H9 (cell line): ENCODE measurements around the gene ZFYVE19. TPM values are rescaled to one million over a fixed set of nuclear protein-coding genes. Genes with fewer than 3 reads are reported as not detected.

Source experiments
- DNase-seq: peaks from one replicate; pipeline ENCODE4 v3.0.0-alpha.2; 2017
- H2AFZ ChIP-seq: one replicate; pipeline ENCODE4 v1.6.1; 2013; ENCODE audit warnings: mild to moderate bottlenecking, low read length, control low read depth, moderate library complexity
- H2AK5ac ChIP-seq: 2 replicates; pipeline ENCODE4 v1.6.1; 2013; ENCODE audit warnings: low read length, control low read depth, mixed read lengths; ENCODE audit not compliant: insufficient read length
- H2BK120ac ChIP-seq: one replicate; pipeline ENCODE4 v1.6.1; 2013; ENCODE audit warnings: low read depth, mild to moderate bottlenecking, low read length, control low read depth, inconsistent platforms; ENCODE audit not compliant: poor library complexity, severe bottlenecking
- H2BK12ac ChIP-seq: 2 replicates; pipeline ENCODE4 v1.6.1; 2013; ENCODE audit warnings: low read length, control low read depth, mixed read lengths, low read depth; ENCODE audit not compliant: insufficient read length
- H2BK15ac ChIP-seq: 2 replicates; pipeline ENCODE4 v1.6.1; 2013; ENCODE audit warnings: low read depth, low read length, control low read depth
- H2BK20ac ChIP-seq: one replicate; pipeline ENCODE4 v1.6.1; 2013; ENCODE audit warnings: low read depth, mild to moderate bottlenecking, low read length, control low read depth, inconsistent platforms; ENCODE audit not compliant: poor library complexity, severe bottlenecking
- H2BK5ac ChIP-seq: 2 replicates; pipeline ENCODE4 v1.6.1; 2013; ENCODE audit warnings: low read length, control low read depth, mixed read lengths; ENCODE audit not compliant: insufficient read length
- H3K14ac ChIP-seq: 2 replicates; pipeline ENCODE4 v1.6.1; 2013; ENCODE audit warnings: low read length, control low read depth; ENCODE audit not compliant: insufficient read depth
- H3K18ac ChIP-seq: 2 replicates; pipeline ENCODE4 v1.6.1; 2013; ENCODE audit warnings: low read depth, mild to moderate bottlenecking, mixed read lengths, low read length, control low read depth; ENCODE audit not compliant: insufficient read length
- H3K23ac ChIP-seq: 2 replicates; pipeline ENCODE4 v1.6.1; 2013; ENCODE audit warnings: low read length, control low read depth, mixed read lengths, low read depth; ENCODE audit not compliant: insufficient read length
- H3K23me2 ChIP-seq: 2 replicates; pipeline ENCODE4 v1.6.1; 2013; ENCODE audit warnings: low read depth, mild to moderate bottlenecking, mixed read lengths, low read length, control low read depth; ENCODE audit not compliant: insufficient read length, poor library complexity, severe bottlenecking
- H3K27ac ChIP-seq: 2 replicates; pipeline ENCODE4 v1.5.1; 2013; ENCODE audit warnings: low read length, control low read depth, mixed read lengths, low read depth; ENCODE audit not compliant: insufficient read length
- H3K27me3 ChIP-seq: 2 replicates; pipeline ENCODE4 v1.6.1; 2013; ENCODE audit warnings: low read length, control low read depth, inconsistent platforms; ENCODE audit not compliant: insufficient read depth
- H3K4ac ChIP-seq: 2 replicates; pipeline ENCODE4 v1.6.1; 2013; ENCODE audit warnings: low read depth, mild to moderate bottlenecking, control low read depth, inconsistent platforms, low read length, moderate library complexity
- H3K4me1 ChIP-seq: 2 replicates; pipeline ENCODE4 v1.6.1; 2013; ENCODE audit warnings: low read length, control low read depth, inconsistent platforms; ENCODE audit not compliant: insufficient read depth
- H3K4me2 ChIP-seq: 2 replicates; pipeline ENCODE4 v1.6.1; 2013; ENCODE audit warnings: low read length, control low read depth, mixed read lengths; ENCODE audit not compliant: insufficient read length, insufficient read depth
- H3K56ac ChIP-seq: 2 replicates; pipeline ENCODE4 v1.6.1; 2013; ENCODE audit warnings: low read depth, mild to moderate bottlenecking, mixed read lengths, low read length, control low read depth; ENCODE audit not compliant: insufficient read length
- H3K79me1 ChIP-seq: 2 replicates; pipeline ENCODE4 v1.6.1; 2013; ENCODE audit warnings: low read depth, mild to moderate bottlenecking, moderate library complexity, low read length, control low read depth, inconsistent platforms; ENCODE audit not compliant: insufficient read depth, poor library complexity, severe bottlenecking
- H3K79me2 ChIP-seq: 2 replicates; pipeline ENCODE4 v1.6.1; 2013; ENCODE audit warnings: low read length, control low read depth, inconsistent platforms; ENCODE audit not compliant: insufficient read depth
- H3K9ac ChIP-seq: 2 replicates; pipeline ENCODE4 v1.6.1; 2013; ENCODE audit warnings: low read length, control low read depth, mixed read lengths; ENCODE audit not compliant: insufficient read length; ENCODE audit errors: extremely low read depth
- H3K9me3 ChIP-seq: one replicate; pipeline ENCODE4 v1.6.1; 2013; ENCODE audit warnings: low read depth, low read length, inconsistent platforms; ENCODE audit not compliant: control insufficient read depth
- H3T11ph ChIP-seq: one replicate; pipeline ENCODE4 v1.6.1; 2013; ENCODE audit warnings: mild to moderate bottlenecking, low read length, control low read depth, inconsistent platforms
- H4K20me1 ChIP-seq: one replicate; pipeline ENCODE4 v1.6.1; 2013; ENCODE audit not compliant: control insufficient read depth, insufficient read length, insufficient read depth
- H4K5ac ChIP-seq: 2 replicates; pipeline ENCODE4 v1.6.1; 2013; ENCODE audit warnings: low read depth, mild to moderate bottlenecking, mixed read lengths, low read length, control low read depth; ENCODE audit not compliant: insufficient read length
- H4K8ac ChIP-seq: replicated peaks from 2 replicates; pipeline ENCODE4 v1.6.1; 2013; ENCODE audit warnings: low read length, control low read depth, mixed read lengths, low read depth; ENCODE audit not compliant: insufficient read length
- H4K91ac ChIP-seq: 2 replicates; pipeline ENCODE4 v1.6.1; 2013; ENCODE audit warnings: low read depth, mild to moderate bottlenecking, moderate library complexity, mixed read lengths, low read length, control low read depth; ENCODE audit not compliant: insufficient read length
- H3K27ac Mint-ChIP-seq, 3 experiments: 2 replicates in 2 of 3; 3 replicates in 1 of 3; pipeline ENCODE4 v1.8.0; 2020 to 2021; ENCODE audit warnings: mixed read lengths in 3 of 3, mild to moderate bottlenecking in 1 of 3, moderate library complexity in 1 of 3
- H3K27me3 Mint-ChIP-seq: 2 replicates; pipeline ENCODE4 v1.8.0; 2021; ENCODE audit warnings: low read depth, mild to moderate bottlenecking, moderate library complexity, mixed read lengths
- H3K36me3 Mint-ChIP-seq, 3 experiments: 2 replicates in 2 of 3; 3 replicates in 1 of 3; pipeline ENCODE4 v1.8.0; 2020 to 2021; ENCODE audit warnings: low read depth in 3 of 3, mixed read lengths in 3 of 3; ENCODE audit not compliant: insufficient read depth in 1 of 3
- H3K4me1 Mint-ChIP-seq, 2 experiments: 2 replicates each; pipeline ENCODE4 v1.8.0; 2020; ENCODE audit warnings: mixed read lengths in 2 of 2
- H3K4me3 Mint-ChIP-seq, 2 experiments: 2 replicates in 1 of 2; 3 replicates in 1 of 2; pipeline ENCODE4 v1.8.0; 2020 to 2021; ENCODE audit warnings: mild to moderate bottlenecking in 2 of 2, mixed read lengths in 2 of 2, moderate library complexity in 1 of 2
- H3K9me3 Mint-ChIP-seq, 2 experiments: 2 replicates in 1 of 2; 3 replicates in 1 of 2; pipeline ENCODE4 v1.8.0; 2020; ENCODE audit warnings: mild to moderate bottlenecking in 2 of 2, mixed read lengths in 2 of 2, moderate library complexity in 1 of 2
- WGBS: extraction: QIAGEN DNeasy Blood & Tissue Kit; methylation state at CpG from one replicate; pipeline ENCODE4 v1.1.7; 2013; ENCODE audit warnings: missing lambda C conversion rate, low lambda C conversion rate, mixed read lengths; ENCODE audit not compliant: insufficient read length; ENCODE audit errors: extremely low coverage; 5-methylcytosine and 5-hydroxymethylcytosine counted together
- total RNA-seq: library from RNA; stranded (reverse); gene quantifications from 2 replicates; pipeline ENCODE4 v1.2.1, GENCODE V29; 2021
- TF ChIP-seq, protein P1 (sequence below): fragments of 200-600 bp; sonication (generic); conservative IDR thresholded peaks from 3 replicates; pipeline ENCODE4 v1.8.0; 2021; ENCODE audit warnings: antibody characterized with exemption, mild to moderate bottlenecking

ZFYVE19 gene
- total RNA-seq, 1 experiment from 2014 or later: 11.3 TPM

DNA sequence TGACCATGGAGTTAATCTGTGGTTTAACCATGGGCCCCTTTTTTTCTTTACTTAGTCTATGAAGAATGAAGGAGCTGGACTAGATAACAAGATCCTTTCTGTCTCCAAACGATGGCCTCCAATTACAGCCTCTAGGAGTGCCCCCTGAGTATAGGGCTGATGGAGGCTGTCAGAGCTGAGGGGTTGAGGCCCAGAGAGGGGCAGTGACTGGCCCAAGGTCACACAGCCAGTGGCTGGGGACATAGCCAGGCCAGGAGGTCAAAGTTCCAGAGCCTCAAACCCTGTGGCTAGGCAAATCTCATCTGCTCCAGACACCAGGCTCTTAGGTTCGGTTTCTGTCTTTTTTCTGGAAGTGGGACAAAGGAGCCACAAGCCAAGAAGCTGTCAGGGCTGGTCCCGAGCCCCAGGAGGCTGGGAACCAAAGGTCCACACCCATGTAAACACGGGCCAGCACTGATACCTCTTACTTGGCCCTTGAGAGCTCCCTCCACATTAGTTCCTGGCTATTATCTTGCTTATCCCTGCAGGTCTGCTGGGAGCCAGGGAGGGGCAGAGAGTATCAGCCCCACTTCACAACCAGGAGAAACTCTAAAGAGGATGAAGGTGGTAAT lies 56.9 kb downstream of the ZFYVE19 start:
- Mint-ChIP-seq H3K27ac (peak overlapping the region in 1 of 3 experiments; percentile 53; a peak in 1 of 7 replicates), H3K9me3 (no peaks in the 10 kb centered on the region), H3K36me3 (peaks cover 0 to 5% (median 2%) of the 10 kb centered on the region in 3 experiments; a peak in 4 of 7 replicates), H3K4me3 (no peak overlapping the region), H3K4me1 (peaks cover 12 to 13% of the 10 kb centered on the region in 2 experiments), H3K27me3 (peaks cover 6% of the 10 kb centered on the region)
- Histone ChIP-seq H2BK120ac (no peak overlapping the region), H2BK12ac (no peak overlapping the region), H3K79me1 (no peaks in the 10 kb centered on the region), H2AK5ac (no peak overlapping the region), H3K56ac (no peak overlapping the region), H3T11ph (no peak overlapping the region), H3K23ac (no peak overlapping the region), H3K9me3 (no peaks in the 10 kb centered on the region), H4K8ac (no peak overlapping the region), H3K27ac (no peak overlapping the region), H3K4me2 (no peak overlapping the region), H3K9ac (no peak overlapping the region), H3K4me1 (no peaks in the 10 kb centered on the region), H4K91ac (no peak overlapping the region), H3K18ac (no peak overlapping the region), H3K14ac (no peak overlapping the region), H3K27me3 (no peaks in the 10 kb centered on the region), H3K23me2 (no peaks in the 10 kb centered on the region), H4K5ac (no peak overlapping the region), H2BK20ac (no peak overlapping the region), H2BK15ac (no peak overlapping the region), H2AFZ (no peak overlapping the region), H3K4ac (no peak overlapping the region), H2BK5ac (no peak overlapping the region), H4K20me1 (no peaks in the 10 kb centered on the region), H3K79me2 (no peaks in the 10 kb centered on the region)
- no CpG with 5 or more reads among the region's 4 CpGs for WGBS
- TF ChIP-seq, protein P1, sequence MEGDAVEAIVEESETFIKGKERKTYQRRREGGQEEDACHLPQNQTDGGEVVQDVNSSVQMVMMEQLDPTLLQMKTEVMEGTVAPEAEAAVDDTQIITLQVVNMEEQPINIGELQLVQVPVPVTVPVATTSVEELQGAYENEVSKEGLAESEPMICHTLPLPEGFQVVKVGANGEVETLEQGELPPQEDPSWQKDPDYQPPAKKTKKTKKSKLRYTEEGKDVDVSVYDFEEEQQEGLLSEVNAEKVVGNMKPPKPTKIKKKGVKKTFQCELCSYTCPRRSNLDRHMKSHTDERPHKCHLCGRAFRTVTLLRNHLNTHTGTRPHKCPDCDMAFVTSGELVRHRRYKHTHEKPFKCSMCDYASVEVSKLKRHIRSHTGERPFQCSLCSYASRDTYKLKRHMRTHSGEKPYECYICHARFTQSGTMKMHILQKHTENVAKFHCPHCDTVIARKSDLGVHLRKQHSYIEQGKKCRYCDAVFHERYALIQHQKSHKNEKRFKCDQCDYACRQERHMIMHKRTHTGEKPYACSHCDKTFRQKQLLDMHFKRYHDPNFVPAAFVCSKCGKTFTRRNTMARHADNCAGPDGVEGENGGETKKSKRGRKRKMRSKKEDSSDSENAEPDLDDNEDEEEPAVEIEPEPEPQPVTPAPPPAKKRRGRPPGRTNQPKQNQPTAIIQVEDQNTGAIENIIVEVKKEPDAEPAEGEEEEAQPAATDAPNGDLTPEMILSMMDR: no peak
- no peak for DNase-seq

Other genes with a start within 250 kb of the ZFYVE19 start
- gene CCDC32, start 242.0 kb upstream of the ZFYVE19 start, total RNA-seq: 8.9 and 11.1 TPM in 2 replicates
- gene RPUSD2, start 237.8 kb upstream of the ZFYVE19 start, total RNA-seq: 25.7 and 26.6 TPM in 2 replicates
- gene KNL1, start 212.8 kb upstream of the ZFYVE19 start, total RNA-seq: 16.8 and 19.7 TPM in 2 replicates
- 39.2 and 44.8 TPM in 2 replicates for gene RAD51, start 111.9 kb upstream of the ZFYVE19 start, total RNA-seq
- gene RMDN3, start 51.8 kb upstream of the ZFYVE19 start, total RNA-seq: 24.9 and 28.3 TPM in 2 replicates
- 33.0 and 37.0 TPM in 2 replicates for gene GCHFR, start 43.0 kb upstream of the ZFYVE19 start, total RNA-seq
- gene C15orf62, start 37.1 kb upstream of the ZFYVE19 start, total RNA-seq: 0.44 and 0.70 TPM in 2 replicates
- gene DNAJC17, start 384 bp downstream of the ZFYVE19 start, total RNA-seq: 38.3 and 44.4 TPM in 2 replicates
- not detected in 2 replicates for gene PPP1R14D, start 21.6 kb downstream of the ZFYVE19 start, total RNA-seq
- 129 and 130 TPM in 2 replicates for gene SPINT1, start 37.0 kb downstream of the ZFYVE19 start, total RNA-seq
- 3.9 and 4.3 TPM in 2 replicates for gene RHOV, start 67.1 kb downstream of the ZFYVE19 start, total RNA-seq
- 45.0 and 46.1 TPM in 2 replicates for gene VPS18, start 87.4 kb downstream of the ZFYVE19 start, total RNA-seq
- gene DLL4, start 122.3 kb downstream of the ZFYVE19 start, total RNA-seq: 0.28 and 0.35 TPM in 2 replicates
- gene CHAC1, start 146.4 kb downstream of the ZFYVE19 start, total RNA-seq: 47.2 and 48.7 TPM in 2 replicates